GM21723 (cell line): ENCODE results near the gene HHATL.

Source experiments
- ATAC-seq: cut with Tn5 transposase; IDR thresholded peaks from one replicate; pipeline ENCODE4 v1.9.1; 2021; ENCODE audit warnings: mild to moderate bottlenecking, moderate library complexity; ENCODE audit not compliant: unreplicated experiment

HHATL gene

DNA sequence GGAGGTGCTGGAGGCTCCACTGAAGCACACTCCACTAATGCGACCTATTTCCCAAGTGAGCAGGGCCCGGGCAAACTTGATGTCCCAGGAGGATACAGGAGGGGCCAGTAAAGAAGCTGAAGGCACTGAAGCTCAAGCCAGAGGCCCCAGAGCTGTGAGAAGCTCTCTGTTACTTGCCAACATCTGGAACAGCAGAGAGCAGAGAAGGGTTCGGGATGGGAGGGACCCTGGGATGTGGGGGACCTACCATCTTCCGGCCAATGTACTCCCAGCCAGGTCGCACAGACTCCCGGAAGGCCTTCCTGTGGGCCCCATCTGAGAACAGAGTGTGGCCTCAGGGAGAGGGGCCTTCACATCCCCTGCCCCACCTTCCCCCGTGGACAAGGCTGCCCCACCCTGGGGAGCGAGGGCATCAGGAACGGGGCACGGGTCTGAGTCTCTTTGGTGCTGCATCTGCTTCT, 3.1 kb downstream of the HHATL start:
- ATAC-seq: no peak

DNA sequence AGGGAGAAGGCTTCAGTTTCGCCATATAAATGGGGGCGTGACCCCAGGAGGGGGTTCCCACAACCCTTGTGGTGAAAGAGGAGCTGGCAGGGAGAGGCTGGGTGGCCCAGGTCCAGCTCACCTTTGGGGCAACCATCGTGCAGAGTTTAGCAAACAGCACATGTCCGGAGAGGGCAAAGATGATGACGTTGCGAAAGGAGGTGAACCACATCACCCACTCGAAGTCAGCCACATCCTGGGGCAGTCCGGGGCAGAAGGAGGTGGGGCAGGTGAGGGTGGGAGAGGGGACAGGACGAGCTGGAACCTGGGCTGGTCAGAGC, 3.7 kb downstream of the HHATL start:
- ATAC-seq: no peak

DNA sequence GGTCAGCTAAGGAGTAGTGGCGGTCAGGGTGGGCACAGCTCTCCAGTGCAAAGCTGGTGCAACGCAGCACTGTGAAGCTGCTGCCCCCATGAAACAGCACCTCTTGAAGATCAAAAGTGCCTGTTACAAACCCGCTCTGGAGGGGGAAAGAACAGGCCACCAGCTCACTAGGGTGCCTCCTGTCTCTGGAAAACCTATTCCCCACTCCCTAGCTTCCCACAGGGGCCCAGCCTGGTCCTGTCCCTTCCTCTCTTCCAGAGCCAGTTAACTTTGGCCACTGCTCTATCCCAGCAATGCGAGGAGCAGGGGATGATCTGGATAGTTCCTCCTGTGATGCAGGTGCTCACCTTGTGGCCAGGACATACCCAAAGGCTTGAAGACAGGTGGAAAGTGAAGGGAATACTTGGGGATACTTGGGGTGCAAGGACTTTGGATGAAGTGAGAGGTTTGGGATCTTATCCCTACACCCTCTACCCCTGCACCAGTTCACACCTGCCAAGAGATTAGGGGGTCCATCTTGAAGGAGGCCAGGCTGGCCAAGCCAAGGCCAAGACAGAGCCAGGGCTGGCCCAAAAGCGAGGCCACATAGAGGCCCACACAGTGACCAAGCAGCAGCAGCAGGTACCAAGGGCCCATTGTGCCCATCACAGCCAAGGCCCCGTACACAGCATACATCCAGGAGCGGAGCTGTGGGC, 4.2 kb downstream of the HHATL start:
- ATAC-seq: no peak

DNA sequence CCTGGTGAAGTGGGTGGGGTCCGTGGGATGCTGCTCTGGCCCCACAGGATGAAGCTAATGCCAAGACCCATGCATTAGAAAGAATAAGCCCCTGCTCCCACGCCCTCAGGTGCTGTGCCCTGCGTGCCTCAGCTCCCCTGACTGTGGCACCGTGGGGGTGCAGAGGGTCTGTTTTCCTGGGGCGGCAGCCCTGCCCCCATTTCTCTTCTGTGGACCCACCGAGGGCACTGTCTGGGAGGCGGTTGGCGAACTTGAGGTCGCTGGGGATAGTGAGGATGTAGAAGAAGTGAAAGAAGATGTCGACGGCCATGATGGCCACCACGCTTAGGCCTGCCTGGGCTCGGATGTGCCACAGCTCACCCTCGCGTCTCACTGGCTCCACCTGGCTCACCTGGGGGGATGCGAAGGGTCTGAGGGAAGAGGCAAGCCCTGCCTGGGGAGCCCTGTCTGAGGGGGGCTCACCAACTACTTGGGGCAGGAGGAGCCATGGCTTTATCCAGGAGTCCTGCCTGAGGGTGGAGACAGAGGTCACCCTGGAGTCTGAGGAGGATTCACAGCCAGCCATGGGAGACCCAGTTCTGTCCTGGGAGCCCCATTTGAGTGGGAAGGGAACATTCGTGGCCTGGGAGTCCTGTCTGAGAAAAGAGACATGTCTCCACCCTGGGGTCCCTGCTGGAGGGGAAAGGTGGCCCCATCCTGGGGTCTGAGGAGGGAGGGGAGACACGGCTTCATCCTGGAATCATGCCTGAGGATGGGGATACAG, 5.1 kb downstream of the HHATL start:
- no peak for ATAC-seq

DNA sequence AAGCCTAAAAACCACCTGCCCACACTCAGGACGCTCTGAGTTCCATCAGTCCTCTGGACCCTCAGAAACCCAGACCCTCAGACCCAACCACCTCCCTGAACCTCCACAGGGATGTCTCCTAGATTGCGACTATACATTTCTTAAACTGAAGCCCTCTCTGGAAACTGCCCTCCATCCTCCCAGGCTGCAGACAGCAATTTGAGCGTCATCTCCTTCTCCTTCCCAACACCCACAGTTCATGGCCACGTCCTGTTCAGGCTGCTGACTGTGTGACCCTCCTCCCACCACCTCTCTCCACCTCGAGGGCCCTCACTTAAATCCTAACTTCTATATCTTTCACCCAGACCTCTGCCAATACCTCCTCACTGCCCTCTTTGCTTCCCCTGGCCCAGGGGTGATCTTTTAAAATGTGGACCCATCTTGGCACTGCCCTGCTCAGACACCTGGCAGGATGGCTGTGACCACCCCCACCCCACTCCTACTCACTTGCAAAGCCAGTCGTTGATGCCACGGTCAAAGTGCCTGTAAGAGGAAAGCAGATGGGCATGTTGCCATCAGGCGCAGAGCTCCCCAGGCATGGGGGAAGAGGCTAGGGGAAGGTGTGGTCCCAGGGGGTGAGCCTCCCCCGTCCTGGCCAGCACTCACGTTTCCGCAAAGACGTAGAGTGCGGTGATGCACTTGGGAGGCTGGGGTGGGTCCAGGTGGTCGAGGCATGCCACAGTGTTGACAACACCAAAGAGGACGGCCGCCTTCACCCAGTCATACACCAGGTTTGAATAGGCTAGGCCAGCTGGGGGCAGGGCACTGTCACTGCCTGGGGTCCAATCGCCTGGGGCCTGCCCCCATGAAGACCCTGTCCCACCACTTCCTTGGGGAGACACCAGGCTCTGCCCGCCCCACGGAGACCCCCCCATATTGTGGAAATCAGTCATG, 6.0 kb downstream of the HHATL start:
- ATAC-seq: no peak

DNA sequence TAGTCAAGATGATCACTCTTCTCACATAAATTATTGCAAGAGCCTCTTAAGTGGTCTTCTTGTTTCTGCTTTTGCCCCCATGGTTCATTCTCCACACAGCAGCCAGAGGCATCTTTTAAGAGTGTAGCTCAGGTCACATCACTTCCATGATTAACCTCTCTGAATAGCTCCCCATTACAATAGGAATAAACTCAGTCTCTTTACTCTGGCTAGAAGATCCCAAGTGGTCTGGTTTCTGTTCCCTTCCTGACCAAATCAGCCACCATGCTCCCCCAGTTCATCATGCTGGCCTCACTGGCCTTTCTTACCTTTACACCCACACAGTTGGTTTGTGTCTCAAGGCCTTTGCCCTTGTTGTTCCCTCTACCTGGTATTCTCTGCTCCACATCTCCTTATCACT, 8.2 kb downstream of the HHATL start:
- no peak for ATAC-seq

DNA sequence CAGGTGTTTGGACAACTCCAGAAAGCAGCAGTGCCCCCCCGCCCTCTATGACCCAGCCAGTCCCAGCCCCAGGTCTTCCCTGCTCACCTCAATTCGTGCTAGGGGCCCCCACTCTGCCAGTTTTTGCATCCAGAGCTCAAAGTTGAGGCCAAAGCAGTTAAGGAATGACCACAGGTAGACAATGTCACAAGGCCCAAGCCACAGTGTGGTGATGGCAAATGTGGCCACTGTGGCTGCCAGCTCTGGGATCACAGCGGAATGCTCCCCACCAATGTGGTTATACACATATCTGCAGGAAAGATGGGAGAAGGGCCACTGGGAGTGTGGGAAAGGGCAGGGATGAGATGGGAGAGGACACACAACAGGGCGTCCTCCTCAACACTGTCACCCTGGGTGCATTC, 9.1 kb downstream of the HHATL start:
- no peak for ATAC-seq

DNA sequence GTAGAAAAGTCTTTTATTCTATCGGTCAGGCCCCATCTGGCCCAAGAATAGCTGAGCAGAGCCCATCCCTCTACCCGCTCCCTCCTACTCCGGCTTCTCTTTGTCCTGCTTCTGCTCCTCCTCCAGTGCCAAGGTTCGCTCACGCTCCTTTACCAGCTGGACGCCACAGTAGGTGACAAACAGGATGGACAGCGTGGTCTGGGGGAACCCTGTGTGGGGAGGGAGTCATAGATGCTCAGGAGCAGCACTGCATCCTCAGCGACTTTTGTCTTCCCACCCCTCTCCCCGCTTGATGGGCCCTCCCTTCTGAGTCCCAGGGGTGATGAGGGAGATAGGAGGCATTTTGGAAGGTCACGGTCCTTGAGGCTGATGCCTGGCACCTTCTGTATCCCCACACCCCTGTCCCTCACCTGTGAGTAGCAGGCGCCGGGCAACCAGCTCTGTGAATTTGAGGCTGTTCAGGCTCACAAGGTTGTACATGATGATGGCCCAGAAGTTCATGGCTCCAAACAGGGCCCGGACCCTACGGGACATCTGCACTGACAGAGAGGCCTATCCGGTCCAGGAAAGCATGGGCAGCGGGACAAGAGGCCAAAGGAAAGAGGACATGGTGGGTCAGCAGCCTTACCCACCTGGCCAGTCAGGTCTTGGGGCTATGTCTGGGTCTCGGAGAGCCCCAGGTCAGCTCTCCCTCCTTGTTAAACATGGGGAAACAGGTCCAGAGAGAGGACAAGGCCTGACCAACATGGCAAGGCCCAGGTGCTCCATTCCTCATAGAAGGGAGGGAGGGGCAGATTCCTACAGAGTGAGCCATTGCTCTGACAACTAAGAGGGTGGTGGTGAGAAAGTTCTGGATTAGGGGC, 9.7 kb downstream of the HHATL start:
- no peak for ATAC-seq

DNA sequence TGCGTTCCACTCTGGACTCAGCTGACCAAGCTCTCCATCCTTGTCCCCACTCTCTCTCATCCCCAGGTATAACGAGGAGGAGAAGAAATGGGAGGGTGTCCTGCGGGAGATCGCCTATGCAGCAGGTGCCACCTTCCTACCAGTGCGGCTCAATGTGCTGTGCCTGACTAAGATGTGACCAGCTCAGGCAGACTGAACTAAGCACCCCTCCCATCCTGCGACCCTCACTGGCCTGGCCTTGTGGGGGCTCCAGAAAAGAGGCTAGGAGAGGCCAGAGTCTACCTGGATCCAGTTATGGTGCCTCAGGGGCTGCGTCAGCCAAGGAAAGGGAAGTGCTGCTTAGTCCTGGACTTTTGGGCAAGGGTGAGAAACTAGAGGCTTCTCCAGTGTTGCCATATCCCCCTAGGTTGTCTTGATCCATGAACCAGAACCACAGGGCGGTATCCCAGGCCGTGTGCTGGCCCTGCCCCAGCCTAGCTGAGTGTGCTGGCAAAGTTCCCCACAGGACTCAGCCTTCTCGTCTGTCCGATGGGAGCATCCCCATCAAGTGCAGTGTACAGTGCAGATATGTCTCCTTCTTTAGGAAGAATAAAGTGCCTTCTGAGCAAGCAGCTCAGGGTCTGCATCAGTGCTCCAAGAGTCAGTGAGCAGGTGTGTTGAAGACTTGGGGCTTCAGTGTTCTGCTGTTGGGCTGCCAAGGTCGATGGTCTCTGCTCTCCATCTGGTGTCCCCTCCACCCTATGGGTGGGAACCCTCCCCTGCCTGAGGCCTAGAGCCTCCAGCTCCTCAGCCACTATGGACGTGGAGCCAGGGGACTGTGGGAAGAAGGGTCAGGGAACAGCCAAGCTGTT, 10.6 kb downstream of the HHATL start:
- no peak for ATAC-seq

DNA sequence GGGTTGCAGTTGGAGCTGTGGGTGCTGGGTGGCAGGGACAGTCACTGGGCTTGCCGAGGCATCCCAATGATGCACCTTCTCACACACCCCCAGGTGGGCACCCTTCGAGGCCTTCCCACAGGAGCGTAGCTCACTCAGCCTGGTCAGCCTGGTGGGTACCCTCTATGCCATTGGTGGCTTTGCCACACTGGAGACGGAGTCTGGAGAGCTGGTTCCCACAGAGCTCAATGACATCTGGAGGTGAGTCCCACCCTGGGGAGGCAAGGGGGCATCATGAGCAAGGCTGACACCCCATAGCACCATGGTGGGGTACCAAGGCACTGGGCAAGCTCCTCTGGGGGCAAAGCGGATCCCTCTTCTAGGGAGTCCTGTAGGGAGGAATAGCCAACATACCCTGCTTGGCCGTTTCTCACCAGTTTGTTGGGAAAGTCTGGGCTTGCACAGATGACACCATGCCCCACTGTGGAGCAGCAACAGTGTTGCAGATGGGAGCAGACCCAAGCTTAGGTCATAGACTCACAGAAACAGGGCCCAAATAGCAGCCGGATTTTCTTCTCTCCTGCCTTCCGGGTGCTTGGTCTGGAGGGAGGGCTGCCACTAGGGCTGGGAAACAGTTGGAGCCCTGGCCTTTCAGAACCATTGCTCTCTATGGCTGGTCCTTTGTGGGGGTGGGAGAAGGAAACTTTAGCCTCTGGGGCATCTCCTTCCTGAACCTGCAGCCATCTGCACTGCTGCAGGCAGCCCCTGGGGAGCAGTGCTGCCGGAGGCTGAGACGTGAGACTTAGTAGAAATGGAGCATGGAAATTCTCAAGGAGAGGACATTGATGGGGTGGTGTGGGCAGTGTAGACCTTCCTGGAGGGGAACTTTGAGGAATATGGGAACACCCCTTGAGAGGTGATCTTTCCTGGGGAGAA, 11.6 kb downstream of the HHATL start:
- ATAC-seq: no peak

DNA sequence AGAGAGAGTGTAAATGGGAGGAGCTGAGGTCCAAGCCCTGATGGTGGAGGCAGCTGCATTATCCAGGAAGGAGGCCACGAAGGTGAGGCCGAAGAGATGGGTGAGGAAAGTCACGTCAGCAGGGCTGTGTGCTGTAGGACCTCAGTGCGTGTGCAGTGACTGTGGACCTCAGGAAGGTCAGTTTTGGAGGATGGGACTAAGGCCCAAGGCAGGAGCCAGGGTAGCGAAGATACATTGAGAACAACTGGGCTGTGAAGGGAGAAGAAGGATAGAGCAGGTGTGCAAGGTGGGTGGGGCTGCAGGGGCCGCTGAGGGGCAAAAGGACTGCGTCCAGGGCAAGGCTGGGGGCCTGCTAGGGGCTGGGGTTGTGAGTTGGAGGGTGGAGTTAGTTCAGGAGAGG, 12.4 kb downstream of the HHATL start:
- no peak for ATAC-seq

DNA sequence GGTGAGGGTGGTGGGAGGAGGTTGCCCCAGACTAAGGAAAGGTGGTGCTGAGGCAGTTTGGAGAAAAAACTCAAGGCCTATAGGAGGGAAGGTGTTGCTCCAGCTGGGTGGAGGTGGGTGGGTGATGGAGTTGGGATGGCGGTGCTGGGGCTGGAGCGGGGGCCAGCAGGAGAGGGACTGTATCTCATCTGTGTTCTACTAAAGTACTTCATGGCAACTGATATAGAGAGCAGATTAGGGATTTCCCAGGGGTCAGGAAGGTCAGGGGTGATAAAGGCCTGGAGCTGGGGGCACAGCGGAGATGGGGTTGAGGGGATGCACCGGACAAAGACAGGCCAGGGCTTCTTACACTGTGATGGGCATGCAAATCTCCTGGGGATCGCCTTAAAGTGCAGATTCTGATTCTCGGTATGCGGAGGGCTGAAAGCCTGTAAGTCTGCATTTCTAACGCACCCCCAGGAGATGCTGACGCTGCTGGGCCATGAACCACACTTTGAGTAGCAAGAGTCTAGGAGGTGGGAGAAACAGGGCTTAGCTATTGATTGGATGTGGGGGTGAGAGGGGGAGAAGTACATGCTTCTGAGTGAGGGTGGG, 13.1 kb downstream of the HHATL start:
- ATAC-seq: no peak

DNA sequence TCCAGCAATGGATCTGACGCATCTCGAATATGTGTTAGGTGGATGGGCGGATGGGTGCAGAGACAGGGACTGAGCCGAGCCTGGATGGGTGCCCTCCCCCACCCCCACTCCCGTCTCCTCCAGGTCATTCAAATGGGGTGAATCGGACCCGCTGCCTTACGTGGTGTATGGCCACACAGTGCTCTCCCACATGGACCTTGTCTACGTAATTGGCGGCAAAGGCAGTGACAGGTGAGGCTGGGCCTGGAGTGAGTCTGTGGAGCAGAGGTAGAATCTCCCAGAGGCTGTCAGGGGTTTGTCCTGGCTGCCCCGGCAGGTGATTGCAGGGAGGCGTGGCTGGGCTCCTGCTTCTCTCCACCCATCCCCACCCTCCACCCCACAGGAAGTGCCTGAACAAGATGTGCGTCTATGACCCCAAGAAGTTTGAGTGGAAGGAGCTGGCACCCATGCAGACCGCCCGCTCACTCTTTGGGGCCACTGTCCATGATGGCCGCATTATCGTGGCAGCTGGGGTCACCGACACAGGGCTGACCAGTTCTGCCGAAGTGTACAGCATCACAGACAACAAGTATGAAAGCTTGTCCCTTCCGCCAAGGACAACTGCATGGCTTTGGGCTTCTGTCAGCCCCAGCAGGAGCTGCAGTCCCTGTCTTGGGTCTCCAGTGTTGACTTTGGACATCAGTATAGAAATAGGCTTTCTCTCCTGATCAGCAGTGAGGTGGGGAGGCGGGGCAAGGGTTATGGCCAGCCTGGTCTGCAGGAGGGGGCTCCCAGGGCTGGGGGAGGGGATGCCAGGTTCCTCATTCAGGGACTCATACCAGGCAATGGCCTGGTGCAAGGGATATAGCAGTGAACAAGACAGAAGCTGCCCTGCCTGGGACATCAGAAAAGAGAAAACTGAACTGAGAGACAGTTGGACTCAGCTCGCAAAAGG, 13.8 kb downstream of the HHATL start:
- ATAC-seq: no peak

DNA sequence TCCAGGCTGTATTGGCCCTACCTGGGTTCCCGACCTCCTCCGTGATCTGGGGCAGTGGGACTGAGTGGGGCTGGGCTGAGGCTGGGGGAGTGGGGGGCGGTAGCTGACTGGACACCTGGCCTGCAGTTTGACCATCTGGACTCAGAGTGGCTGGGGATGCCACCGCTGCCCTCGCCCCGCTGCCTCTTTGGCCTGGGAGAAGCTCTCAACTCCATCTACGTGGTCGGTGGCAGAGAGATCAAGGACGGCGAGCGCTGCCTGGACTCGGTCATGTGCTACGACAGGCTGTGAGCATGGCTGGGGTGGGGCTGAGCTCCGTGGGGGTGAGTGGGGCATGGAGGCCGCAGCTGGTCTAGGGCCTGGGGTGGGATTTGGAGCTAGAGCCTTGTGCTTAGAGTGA, 14.6 kb downstream of the HHATL start:
- ATAC-seq: no peak

DNA sequence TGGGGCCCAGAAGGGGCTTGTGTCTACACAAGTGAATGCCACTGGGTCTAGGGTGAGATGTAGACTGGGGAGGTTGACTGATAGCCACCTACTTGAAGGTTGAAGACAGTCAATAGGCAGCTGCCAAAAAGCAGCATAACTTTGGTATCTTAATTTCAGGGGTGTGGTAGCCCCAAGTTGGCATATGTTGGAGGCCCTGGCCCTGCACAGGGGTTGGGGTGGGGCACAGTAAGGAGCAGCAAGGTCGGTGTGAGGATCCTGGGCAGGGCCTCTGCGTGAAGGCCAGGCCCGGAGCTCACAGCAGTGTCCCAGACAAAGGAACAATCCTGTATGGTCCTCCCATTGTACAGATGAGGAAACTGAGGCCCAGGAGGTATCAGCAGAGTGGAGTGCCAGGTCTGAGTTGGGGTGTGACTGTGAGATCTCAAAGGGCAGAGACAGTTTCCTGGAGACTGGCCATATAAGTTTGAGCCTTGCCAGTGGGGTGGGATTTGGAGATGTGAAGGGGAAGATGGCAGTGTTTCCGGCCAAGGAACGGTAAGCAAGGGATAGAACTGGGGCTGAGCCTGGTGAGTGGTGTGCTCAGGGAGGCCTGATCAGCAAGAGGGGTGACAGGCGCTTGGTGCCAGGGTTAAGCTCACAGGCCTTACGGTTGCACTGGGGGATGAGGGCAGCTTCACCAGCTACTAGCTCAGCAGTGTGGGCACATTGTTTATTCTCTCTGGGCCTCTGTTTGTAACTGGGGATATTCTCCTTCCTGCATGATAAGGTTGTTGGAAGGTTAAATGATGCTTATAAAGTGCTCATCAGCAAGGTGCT, 15.6 kb downstream of the HHATL start:
- no peak for ATAC-seq
